SU-DHL-6 (cell line): ENCODE measurements around the gene SOCS3.

Source experiments
- CTCF ChIP-seq: fragments of 200-600 bp; sonication (generic); IDR thresholded peaks from one replicate; pipeline ENCODE4 v1.5.1; 2017; ENCODE audit warnings: antibody characterized with exemption, mild to moderate bottlenecking, low read length, moderate library complexity; ENCODE audit not compliant: insufficient read depth, poor library complexity, severe bottlenecking
- EZH2phosphoT487 ChIP-seq: fragments of 200-600 bp; sonication (generic), shearing (Covaris generic); conservative IDR thresholded peaks from 2 replicates; pipeline ENCODE4 v1.6.1; 2018; ENCODE audit warnings: mild to moderate bottlenecking, antibody characterized with exemption, low read length, moderate library complexity, mixed read lengths

GRCh38 chr17:78378225-78379130 is 18.6 kb upstream of the SOCS3 start, which contains the start of gene PGS1:
- TF ChIP-seq CTCF, result no peak
- no peak for TF ChIP-seq EZH2phosphoT487
